ENCODE measurements around the gene PAFAH1B1. TPM values are rescaled to one million over a fixed set of nuclear protein-coding genes. Genes with fewer than 3 reads are reported as not detected.

Gene PAFAH1B1
- total and polyA plus RNA-seq, 2 experiments from 2014 or later: 69.9 to 71.7 TPM

DNA sequence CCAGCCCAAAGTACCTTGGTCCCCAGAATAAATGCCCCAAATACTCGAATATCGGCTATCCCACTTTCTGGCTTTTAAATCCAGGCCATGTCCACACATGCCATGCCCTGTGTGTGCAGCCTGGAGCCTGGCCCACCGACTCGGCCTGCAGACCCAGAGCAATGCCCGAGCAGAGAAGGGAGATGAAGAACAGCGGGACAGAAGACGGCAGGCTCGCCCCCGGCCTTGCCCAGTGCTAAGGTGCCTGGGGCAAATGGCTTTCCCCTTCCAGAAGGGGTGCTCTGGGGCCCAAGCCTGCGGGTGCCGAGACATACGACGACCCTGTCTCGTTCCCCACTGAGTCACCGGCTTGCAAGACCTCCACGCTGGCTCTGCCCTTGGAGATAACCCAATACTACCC lies 110.2 kb downstream of the PAFAH1B1 start (continued):
- TF ChIP-seq, protein P1, sequence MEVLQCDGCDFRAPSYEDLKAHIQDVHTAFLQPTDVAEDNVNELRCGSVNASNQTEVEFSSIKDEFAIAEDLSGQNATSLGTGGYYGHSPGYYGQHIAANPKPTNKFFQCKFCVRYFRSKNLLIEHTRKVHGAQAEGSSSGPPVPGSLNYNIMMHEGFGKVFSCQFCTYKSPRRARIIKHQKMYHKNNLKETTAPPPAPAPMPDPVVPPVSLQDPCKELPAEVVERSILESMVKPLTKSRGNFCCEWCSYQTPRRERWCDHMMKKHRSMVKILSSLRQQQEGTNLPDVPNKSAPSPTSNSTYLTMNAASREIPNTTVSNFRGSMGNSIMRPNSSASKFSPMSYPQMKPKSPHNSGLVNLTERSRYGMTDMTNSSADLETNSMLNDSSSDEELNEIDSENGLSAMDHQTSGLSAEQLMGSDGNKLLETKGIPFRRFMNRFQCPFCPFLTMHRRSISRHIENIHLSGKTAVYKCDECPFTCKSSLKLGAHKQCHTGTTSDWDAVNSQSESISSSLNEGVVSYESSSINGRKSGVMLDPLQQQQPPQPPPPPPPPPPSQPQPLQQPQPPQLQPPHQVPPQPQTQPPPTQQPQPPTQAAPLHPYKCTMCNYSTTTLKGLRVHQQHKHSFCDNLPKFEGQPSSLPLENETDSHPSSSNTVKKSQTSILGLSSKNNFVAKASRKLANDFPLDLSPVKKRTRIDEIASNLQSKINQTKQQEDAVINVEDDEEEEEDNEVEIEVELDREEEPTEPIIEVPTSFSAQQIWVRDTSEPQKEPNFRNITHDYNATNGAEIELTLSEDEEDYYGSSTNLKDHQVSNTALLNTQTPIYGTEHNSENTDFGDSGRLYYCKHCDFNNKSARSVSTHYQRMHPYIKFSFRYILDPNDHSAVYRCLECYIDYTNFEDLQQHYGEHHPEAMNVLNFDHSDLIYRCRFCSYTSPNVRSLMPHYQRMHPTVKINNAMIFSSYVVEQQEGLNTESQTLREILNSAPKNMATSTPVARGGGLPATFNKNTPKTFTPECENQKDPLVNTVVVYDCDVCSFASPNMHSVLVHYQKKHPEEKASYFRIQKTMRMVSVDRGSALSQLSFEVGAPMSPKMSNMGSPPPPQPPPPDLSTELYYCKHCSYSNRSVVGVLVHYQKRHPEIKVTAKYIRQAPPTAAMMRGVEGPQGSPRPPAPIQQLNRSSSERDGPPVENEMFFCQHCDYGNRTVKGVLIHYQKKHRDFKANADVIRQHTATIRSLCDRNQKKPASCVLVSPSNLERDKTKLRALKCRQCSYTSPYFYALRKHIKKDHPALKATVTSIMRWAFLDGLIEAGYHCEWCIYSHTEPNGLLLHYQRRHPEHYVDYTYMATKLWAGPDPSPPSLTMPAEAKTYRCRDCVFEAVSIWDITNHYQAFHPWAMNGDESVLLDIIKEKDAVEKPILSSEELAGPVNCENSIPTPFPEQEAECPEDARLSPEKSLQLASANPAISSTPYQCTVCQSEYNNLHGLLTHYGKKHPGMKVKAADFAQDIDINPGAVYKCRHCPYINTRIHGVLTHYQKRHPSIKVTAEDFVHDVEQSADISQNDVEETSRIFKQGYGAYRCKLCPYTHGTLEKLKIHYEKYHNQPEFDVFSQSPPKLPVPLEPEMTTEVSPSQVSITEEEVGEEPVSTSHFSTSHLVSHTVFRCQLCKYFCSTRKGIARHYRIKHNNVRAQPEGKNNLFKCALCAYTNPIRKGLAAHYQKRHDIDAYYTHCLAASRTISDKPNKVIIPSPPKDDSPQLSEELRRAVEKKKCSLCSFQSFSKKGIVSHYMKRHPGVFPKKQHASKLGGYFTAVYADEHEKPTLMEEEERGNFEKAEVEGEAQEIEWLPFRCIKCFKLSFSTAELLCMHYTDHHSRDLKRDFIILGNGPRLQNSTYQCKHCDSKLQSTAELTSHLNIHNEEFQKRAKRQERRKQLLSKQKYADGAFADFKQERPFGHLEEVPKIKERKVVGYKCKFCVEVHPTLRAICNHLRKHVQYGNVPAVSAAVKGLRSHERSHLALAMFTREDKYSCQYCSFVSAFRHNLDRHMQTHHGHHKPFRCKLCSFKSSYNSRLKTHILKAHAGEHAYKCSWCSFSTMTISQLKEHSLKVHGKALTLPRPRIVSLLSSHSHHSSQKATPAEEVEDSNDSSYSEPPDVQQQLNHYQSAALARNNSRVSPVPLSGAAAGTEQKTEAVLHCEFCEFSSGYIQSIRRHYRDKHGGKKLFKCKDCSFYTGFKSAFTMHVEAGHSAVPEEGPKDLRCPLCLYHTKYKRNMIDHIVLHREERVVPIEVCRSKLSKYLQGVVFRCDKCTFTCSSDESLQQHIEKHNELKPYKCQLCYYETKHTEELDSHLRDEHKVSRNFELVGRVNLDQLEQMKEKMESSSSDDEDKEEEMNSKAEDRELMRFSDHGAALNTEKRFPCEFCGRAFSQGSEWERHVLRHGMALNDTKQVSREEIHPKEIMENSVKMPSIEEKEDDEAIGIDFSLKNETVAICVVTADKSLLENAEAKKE (CRISPR knock-in tag; IDR thresholded peaks at IDR 0.05): no peak
- TF ChIP-seq, protein P2, sequence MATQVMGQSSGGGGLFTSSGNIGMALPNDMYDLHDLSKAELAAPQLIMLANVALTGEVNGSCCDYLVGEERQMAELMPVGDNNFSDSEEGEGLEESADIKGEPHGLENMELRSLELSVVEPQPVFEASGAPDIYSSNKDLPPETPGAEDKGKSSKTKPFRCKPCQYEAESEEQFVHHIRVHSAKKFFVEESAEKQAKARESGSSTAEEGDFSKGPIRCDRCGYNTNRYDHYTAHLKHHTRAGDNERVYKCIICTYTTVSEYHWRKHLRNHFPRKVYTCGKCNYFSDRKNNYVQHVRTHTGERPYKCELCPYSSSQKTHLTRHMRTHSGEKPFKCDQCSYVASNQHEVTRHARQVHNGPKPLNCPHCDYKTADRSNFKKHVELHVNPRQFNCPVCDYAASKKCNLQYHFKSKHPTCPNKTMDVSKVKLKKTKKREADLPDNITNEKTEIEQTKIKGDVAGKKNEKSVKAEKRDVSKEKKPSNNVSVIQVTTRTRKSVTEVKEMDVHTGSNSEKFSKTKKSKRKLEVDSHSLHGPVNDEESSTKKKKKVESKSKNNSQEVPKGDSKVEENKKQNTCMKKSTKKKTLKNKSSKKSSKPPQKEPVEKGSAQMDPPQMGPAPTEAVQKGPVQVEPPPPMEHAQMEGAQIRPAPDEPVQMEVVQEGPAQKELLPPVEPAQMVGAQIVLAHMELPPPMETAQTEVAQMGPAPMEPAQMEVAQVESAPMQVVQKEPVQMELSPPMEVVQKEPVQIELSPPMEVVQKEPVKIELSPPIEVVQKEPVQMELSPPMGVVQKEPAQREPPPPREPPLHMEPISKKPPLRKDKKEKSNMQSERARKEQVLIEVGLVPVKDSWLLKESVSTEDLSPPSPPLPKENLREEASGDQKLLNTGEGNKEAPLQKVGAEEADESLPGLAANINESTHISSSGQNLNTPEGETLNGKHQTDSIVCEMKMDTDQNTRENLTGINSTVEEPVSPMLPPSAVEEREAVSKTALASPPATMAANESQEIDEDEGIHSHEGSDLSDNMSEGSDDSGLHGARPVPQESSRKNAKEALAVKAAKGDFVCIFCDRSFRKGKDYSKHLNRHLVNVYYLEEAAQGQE (IDR thresholded peaks at IDR 0.05; ENCODE audit: unreplicated experiment): no peak

DNA sequence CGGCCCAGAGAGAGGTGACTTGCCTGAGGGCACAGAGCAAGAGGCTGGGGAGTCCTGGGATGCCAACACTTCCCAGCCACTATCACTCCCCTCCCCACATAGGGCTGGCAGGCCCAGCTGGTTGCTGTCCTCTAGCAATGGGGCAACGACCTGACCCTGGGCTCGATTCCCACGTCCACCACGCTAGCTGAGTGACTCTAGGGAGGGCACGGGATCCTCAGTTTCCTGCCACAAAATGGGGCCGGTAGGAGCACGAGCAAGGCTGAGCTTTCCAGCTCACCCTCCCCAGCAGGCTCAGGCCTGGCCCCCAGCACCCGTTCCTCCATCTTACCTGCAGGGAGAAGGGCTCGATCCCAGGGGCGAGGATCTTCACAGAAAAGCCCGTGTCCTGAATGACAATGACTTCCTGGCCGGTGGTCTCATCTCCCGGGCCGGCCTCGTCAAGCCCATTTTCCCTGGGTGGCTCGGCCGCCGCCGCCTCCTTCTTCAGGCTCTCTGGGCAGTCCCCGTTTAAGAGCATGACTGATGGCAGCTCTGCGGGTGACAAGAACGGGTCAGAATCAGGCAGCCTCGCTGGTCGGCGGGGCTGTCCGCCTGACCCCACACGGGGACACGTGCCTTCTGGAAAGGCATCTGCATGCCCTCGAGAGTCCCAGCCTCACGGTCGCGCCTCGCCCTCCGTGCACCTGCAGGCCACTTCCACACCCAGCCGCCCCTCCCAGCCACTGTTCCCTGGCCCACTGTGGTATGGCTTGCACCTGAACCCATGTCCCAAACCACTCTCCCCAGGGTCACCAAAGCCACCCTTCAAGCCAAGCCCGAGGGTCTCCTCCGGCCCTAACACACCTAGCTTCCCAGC lies 110.8 kb downstream of the PAFAH1B1 start:
- no peaks in the 10 kb centered on the region for H3K27me3 ChIP-seq (ENCODE audit: insufficient read depth)
- H3K4me2 ChIP-seq: no peak overlapping the region
- H3K36me3 ChIP-seq (ENCODE audit: insufficient read depth): no peaks in the 10 kb centered on the region
- no peak for TF ChIP-seq ZNF331 (CRISPR knock-in tag; IDR thresholded peaks at IDR 0.05; ENCODE audit: low read depth)
- TF ChIP-seq, protein P3, sequence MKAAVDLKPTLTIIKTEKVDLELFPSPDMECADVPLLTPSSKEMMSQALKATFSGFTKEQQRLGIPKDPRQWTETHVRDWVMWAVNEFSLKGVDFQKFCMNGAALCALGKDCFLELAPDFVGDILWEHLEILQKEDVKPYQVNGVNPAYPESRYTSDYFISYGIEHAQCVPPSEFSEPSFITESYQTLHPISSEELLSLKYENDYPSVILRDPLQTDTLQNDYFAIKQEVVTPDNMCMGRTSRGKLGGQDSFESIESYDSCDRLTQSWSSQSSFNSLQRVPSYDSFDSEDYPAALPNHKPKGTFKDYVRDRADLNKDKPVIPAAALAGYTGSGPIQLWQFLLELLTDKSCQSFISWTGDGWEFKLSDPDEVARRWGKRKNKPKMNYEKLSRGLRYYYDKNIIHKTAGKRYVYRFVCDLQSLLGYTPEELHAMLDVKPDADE (IDR thresholded peaks at IDR 0.05): no peak
- no peak for TF ChIP-seq JUNB (IDR thresholded peaks at IDR 0.05; ENCODE audit: unreplicated experiment)
- H3K9me2 ChIP-seq (ENCODE audit: insufficient read depth): no peaks in the 10 kb centered on the region
- no peak overlapping the region for H3K27ac ChIP-seq (ENCODE audit: low read depth)
- Mint-ChIP-seq H3K27ac (no peak overlapping the region), H3K9me3 (no peaks in the 10 kb centered on the region), H3K4me3 (no peak overlapping the region; the same call in 2 of the 3 replicates), H3K4me1 (peaks cover 27% of the 10 kb centered on the region), H3K27me3 (ENCODE audit: insufficient read depth, low read depth, poor library complexity) (peaks cover 6% of the 10 kb centered on the region), H3K36me3 (ENCODE audit: low read depth) (peaks cover 31% of the 10 kb centered on the region; the same call in 2 of the 3 replicates)
- H4K20me1 ChIP-seq (replicated peaks; ENCODE audit: insufficient read depth): peaks cover 1% of the 10 kb centered on the region
- H2AFZ ChIP-seq: no peak overlapping the region
- no peak for DNase-seq (ENCODE audit: low spot score)
- H3K4me1 ChIP-seq (ENCODE audit: insufficient read depth): peaks cover 14% of the 10 kb centered on the region
- no peak for ATAC-seq
- H3K4me3 ChIP-seq: no peak overlapping the region
- H3F3A ChIP-seq (replicated peaks; ENCODE audit: low read depth): no peaks in the 10 kb centered on the region
- H3K79me2 ChIP-seq (replicated peaks; ENCODE audit: insufficient read depth): peaks cover 41% of the 10 kb centered on the region

Measured in GM23338 (cell line).